ENCODE measurements around the gene SALL4.
"Not testable (repeated sequence)": the region's sequence is repeated elsewhere in the genome, so short reads cannot be mapped to it uniquely, and the experiment has no call there.

GRCh38 chr20:51738261-51738660 lies 64.1 kb downstream of the SALL4 start:
- TF ChIP-seq CTCF (IDR thresholded peaks at IDR 0.05); POLR2AphosphoS5 (IDR thresholded peaks at IDR 0.05); POLR2A (IDR thresholded peaks at IDR 0.05; ENCODE audit: low read depth): not testable (repeated sequence)

Data from esophagus muscularis mucosa (tissue), 3 donors.